SK-N-MC (cell line): ENCODE data around the gene INPP1.

Experiments
- EZH2 ChIP-seq: fragments of 200-600 bp; sonication (generic); IDR thresholded peaks from one replicate; pipeline ENCODE4 v1.6.1; 2017; ENCODE audit warnings: antibody characterized with exemption
- FOXP2 ChIP-seq: optimal IDR thresholded peaks from 2 replicates; pipeline ENCODE3; 2011; ENCODE audit warnings: mild to moderate bottlenecking, moderate library complexity; ENCODE audit not compliant: insufficient read depth; ENCODE audit errors: extremely low read length, control extremely low read depth
- POLR2AphosphoS5 ChIP-seq: IDR thresholded peaks from 2 replicates; pipeline ENCODE4 v1.6.1; 2012; ENCODE audit warnings: mild to moderate bottlenecking, low read depth, low read length, borderline replicate concordance

- no peak for TF ChIP-seq POLR2AphosphoS5
- no peak for TF ChIP-seq EZH2
- no peak for TF ChIP-seq FOXP2
These were observed 17.6 kb downstream of the INPP1 start for GRCh38 chr2:190360965-190361364.
